Measurements from ENCODE around the gene RNF220. TPM values are rescaled to one million over a fixed set of nuclear protein-coding genes. Genes with fewer than 3 reads are reported as not detected.
"Not testable (repeated sequence)": the region's sequence is repeated elsewhere in the genome, so short reads cannot be mapped to it uniquely, and the experiment has no call there.

Gene RNF220
- polyA plus RNA-seq, 4 donors = 52.6 to 86.1 (median 74.9) TPM

DNA sequence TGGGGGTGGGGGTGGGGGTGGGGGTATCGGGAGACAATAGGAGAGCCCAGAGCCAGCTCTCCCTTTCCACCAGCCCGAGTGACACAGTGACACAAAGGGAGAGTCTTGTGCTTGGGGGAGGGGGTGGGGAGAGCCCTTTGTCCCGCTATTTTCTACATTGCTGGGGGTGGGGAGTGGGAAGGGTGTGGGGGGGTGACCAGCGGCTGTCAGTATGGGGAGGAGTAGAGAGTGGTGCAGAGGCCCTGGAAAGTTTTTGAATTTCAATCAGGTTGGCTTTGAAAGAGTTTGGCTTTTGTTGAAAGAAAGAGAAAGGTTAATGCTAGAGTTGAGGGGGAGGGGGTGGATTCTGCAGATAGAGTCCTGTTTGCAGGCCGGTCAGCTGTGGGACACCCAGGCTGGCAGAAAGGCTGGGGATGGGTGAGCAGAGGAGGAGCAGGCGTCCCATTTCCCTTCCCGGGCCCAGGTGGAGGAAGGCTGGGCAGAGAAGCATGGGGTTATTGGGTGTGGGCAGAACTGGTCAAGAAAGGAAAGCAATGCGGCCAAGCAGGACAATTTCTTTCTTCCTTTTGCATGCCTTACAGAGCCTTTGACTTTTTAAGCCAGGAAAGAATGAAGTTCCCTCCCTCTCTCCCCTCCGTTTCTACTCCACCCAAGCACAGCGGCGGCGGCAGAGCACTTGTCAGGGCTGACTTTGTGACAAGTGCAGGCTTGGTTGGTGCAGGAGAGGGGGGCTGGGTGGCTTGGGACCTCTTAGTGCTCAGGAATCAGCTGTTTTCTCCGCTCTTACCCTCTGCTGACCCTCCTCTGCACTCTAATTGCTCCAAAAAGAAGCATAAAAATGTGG lies 96.2 kb downstream of the RNF220 start:
- Histone ChIP-seq H3K4me1 (ENCODE audit: control insufficient read depth in 3 of 3, insufficient read depth in 2 of 3, low read depth in 1 of 3, low read length in 2 of 3) (peaks cover 0 to 4% (median 0%) of the 10 kb centered on the region in 3 donors), H3K27me3 (ENCODE audit: control insufficient read depth in 3 of 3, insufficient read depth in 3 of 3, low read length in 3 of 3) (peaks cover 0 to 17% (median 5%) of the 10 kb centered on the region in 3 donors), H3K9me3 (ENCODE audit: control insufficient read depth in 2 of 2, insufficient read depth in 1 of 2, low read depth in 1 of 2, low read length in 1 of 2) (no peaks in the 10 kb centered on the region), H3K36me3 (ENCODE audit: control insufficient read depth in 3 of 3, insufficient read depth in 2 of 3, low read depth in 1 of 3, low read length in 3 of 3) (no peaks in the 10 kb centered on the region), H3K27ac (ENCODE audit: low read depth in 1 of 3, low read length in 2 of 3) (no peak overlapping the region), H3K4me3 (ENCODE audit: low read depth in 1 of 3, low read length in 3 of 3) (no peak overlapping the region)
- DNase-seq = no peak
- WGBS, 3 donors = 54 to 61% (median 57%) methylated on average over 13 of the region's 13 CpGs
- FAIRE-seq = no peak

DNA sequence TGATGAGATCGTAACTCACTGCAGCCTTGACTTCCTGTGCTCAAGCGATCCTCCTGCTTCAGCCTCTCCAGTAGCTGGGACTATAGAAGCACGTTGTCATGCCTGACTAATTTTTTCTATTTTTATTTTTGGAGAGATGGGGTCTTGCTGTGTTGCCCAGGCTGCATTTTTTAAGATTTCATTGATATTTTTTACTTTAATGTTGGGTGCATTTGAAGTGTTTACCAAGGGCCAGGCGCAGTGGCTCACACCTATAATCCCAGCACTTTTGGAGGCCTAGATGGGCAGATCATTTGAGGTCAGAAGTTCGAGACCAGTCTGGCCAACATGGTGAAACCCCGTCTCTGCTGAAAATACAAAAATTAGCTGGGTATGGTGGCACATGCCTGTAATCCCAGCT lies 97.8 kb downstream of the RNF220 start:
- 89 to 95% (median 90%) methylated on average over 6 of the region's 6 CpGs for WGBS, 3 donors
- FAIRE-seq; H3K4me3 ChIP-seq (ENCODE audit: low read depth in 1 of 3, low read length in 3 of 3); DNase-seq; H3K36me3 ChIP-seq (ENCODE audit: control insufficient read depth in 3 of 3, insufficient read depth in 2 of 3, low read depth in 1 of 3, low read length in 3 of 3); H3K27ac ChIP-seq (ENCODE audit: low read depth in 1 of 3, low read length in 2 of 3); H3K9me3 ChIP-seq (ENCODE audit: control insufficient read depth in 2 of 2, insufficient read depth in 1 of 2, low read depth in 1 of 2, low read length in 1 of 2); H3K4me1 ChIP-seq (ENCODE audit: control insufficient read depth in 3 of 3, insufficient read depth in 2 of 3, low read depth in 1 of 3, low read length in 2 of 3): not testable (repeated sequence)
- H3K27me3 ChIP-seq (ENCODE audit: control insufficient read depth in 3 of 3, insufficient read depth in 3 of 3, low read length in 3 of 3) = peaks cover 0 to 26% (median 5%) of the 10 kb centered on the region in 3 donors

DNA sequence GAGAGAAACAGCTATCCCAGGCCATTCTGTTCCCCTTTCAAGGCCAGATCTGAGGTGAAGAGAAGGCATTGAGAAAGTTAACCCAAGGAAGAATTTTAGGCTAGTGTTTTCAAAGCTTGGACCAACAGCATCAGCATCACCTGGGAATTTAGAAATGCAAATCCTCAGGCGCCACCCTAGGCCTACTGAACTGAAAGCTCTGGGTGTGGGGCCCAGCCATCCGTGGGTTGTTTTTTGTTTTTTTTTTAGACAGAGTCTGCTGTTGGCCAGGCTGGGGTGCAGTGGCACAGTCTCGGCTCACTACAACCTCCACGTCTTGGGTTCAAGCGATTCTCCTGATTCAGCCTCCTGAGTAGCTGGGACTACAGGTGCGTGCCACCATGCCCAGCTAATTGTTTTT lies 98.6 kb downstream of the RNF220 start:
- DNase-seq (no peak), FAIRE-seq (no peak)
- no peak overlapping the region for H3K4me3 ChIP-seq (ENCODE audit: low read depth in 1 of 3, low read length in 3 of 3)
- H3K9me3 ChIP-seq (ENCODE audit: control insufficient read depth in 2 of 2, insufficient read depth in 1 of 2, low read depth in 1 of 2, low read length in 1 of 2) = no peaks in the 10 kb centered on the region
- H3K36me3 ChIP-seq (ENCODE audit: control insufficient read depth in 3 of 3, insufficient read depth in 2 of 3, low read depth in 1 of 3, low read length in 3 of 3) = no peaks in the 10 kb centered on the region
- H3K27ac ChIP-seq (ENCODE audit: low read depth in 1 of 3, low read length in 2 of 3) = no peak overlapping the region
- 81 to 90% (median 88%) methylated on average over 6 of the region's 6 CpGs for WGBS, 3 donors
- peaks cover 0 to 31% (median 5%) of the 10 kb centered on the region in 3 donors for H3K27me3 ChIP-seq (ENCODE audit: control insufficient read depth in 3 of 3, insufficient read depth in 3 of 3, low read length in 3 of 3)
- H3K4me1 ChIP-seq (ENCODE audit: control insufficient read depth in 3 of 3, insufficient read depth in 2 of 3, low read depth in 1 of 3, low read length in 2 of 3) = peaks cover 0 to 4% (median 0%) of the 10 kb centered on the region in 3 donors

DNA sequence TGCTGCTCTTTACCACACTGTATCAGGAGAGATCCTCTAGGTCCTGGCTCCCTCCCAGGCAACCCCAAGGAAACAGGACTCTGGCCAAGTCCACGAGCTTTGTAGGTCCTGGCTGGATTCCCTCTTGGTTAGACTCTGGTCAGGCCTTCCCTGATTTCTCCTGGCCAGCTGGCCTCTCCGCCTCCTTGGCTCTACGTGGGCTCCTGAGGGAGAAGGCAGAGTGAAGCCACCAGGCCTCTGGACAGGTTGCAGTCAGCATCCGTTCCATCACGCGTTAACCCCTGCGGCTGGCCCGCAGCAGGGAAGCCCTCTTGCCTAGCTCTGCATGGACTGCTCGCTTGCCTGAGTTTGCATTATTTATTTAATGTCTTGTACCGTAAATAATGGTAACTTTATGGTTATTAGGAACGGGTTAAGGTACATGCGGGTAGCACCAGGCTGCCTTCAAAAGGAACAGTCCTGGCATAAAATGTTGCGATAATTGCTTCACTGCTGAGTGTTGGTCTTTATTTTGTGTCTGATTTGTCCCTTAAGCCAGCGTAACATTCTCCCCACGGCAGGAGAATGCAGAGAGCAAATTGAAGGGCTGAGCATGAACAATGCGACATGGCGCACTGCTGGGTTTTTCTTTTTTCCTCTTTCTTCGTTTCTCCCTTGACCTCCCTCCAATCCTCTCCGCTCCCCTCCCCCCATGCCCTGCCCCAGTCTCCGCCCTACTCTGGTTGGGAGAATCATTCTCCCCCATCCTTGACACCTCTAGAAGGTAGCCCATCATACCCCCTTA lies 100.3 kb downstream of the RNF220 start:
- Histone ChIP-seq H3K9me3 (ENCODE audit: control insufficient read depth in 2 of 2, insufficient read depth in 1 of 2, low read depth in 1 of 2, low read length in 1 of 2) (no peaks in the 10 kb centered on the region), H3K4me3 (ENCODE audit: low read depth in 1 of 3, low read length in 3 of 3) (no peak overlapping the region), H3K36me3 (ENCODE audit: control insufficient read depth in 3 of 3, insufficient read depth in 2 of 3, low read depth in 1 of 3, low read length in 3 of 3) (no peaks in the 10 kb centered on the region), H3K27me3 (ENCODE audit: control insufficient read depth in 3 of 3, insufficient read depth in 3 of 3, low read length in 3 of 3) (peaks cover 0 to 32% (median 2%) of the 10 kb centered on the region in 3 donors), H3K4me1 (ENCODE audit: control insufficient read depth in 3 of 3, insufficient read depth in 2 of 3, low read depth in 1 of 3, low read length in 2 of 3) (peaks cover 0 to 4% (median 0%) of the 10 kb centered on the region in 3 donors), H3K27ac (ENCODE audit: low read depth in 1 of 3, low read length in 2 of 3) (no peak overlapping the region)
- FAIRE-seq = no peak
- no peak for DNase-seq
- WGBS, 3 donors = 73 to 80% (median 79%) methylated on average over 20 of the region's 20 CpGs

DNA sequence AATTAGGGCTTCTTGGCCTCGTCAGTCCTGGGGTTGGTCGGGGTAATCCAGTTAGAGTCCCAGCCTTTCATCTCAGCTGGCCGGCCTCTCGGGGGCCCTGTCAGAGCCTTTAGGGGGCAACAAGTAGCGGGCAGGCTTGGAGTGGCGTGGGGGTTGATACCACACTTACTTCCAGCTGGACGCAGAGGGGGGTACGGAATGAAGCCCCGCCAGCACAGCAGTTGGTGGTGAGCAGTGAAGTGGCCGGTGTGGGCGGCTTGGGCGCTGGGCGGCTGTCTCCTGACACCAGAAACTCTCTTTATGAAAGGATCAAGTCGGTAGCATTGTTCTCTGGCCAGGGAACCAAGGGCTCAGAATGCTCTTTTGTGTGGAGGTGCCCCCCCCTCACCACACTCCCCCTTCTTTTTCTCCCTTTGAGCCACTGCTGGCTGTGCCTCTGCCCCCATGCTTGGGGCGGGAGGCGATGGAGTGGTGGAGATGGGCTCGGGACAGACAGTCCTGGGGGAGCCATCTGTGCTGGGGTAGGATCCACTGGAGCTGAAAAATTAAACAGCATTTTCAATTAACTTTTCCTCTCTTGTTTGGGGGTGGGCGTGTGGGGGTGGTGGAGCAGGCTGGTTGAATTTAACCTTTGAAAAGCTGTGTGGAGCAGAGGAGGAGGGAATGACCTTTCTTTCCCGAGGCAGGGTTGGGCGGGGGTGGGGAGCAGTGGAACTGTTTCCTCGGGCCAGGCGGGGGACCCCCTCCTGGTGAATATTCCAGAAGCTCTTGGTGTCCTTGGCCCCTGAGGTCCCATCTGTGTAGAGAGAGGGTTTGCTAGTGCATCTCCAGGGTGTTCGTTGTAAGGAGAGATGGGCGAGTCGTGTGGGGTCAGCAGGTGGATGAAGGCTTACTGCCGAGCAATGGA lies 102.7 kb downstream of the RNF220 start:
- Histone ChIP-seq H3K27ac (ENCODE audit: low read depth in 1 of 3, low read length in 2 of 3) (no peak overlapping the region), H3K27me3 (ENCODE audit: control insufficient read depth in 3 of 3, insufficient read depth in 3 of 3, low read length in 3 of 3) (peaks cover 0 to 38% (median 2%) of the 10 kb centered on the region in 3 donors)
- 66 to 70% (median 67%) methylated on average over 24 to 26 of the region's 26 CpGs for WGBS, 3 donors

DNA sequence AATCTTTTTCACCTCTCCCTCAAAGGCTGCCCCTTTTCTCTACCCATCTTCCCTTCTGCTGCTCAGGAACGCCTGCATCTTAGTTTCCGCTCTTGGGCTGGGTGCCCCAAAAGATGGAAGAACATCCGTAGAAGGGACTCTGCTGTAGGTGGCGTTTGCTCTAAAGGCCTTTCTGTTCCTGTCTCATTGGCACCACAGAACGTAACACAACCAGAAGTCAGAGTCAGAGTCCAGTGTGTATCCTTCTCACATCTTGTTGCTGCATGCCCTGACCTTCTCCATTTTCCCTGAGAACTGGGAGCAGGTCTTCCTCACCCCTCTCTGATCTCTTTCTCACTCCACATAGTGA lies 103.3 kb downstream of the RNF220 start:
- Histone ChIP-seq H3K4me1 (ENCODE audit: control insufficient read depth in 3 of 3, insufficient read depth in 2 of 3, low read depth in 1 of 3, low read length in 2 of 3) (no peaks in the 10 kb centered on the region), H3K9me3 (ENCODE audit: control insufficient read depth in 2 of 2, insufficient read depth in 1 of 2, low read depth in 1 of 2, low read length in 1 of 2) (no peaks in the 10 kb centered on the region), H3K4me3 (ENCODE audit: low read depth in 1 of 3, low read length in 3 of 3) (no peak overlapping the region), H3K27ac (ENCODE audit: low read depth in 1 of 3, low read length in 2 of 3) (no peak overlapping the region), H3K36me3 (ENCODE audit: control insufficient read depth in 3 of 3, insufficient read depth in 2 of 3, low read depth in 1 of 3, low read length in 3 of 3) (no peaks in the 10 kb centered on the region), H3K27me3 (ENCODE audit: control insufficient read depth in 3 of 3, insufficient read depth in 3 of 3, low read length in 3 of 3) (peaks cover 0 to 38% (median 2%) of the 10 kb centered on the region in 3 donors)
- DNase-seq (no peak), FAIRE-seq (no peak)
- 72 to 91% (median 83%) methylated on average over 5 of the region's 5 CpGs for WGBS, 3 donors

More for the DNA sequence above, 102.7 kb downstream of the RNF220 start:
- Histone ChIP-seq H3K4me3 (ENCODE audit: low read depth in 1 of 3, low read length in 3 of 3) (no peak overlapping the region), H3K9me3 (ENCODE audit: control insufficient read depth in 2 of 2, insufficient read depth in 1 of 2, low read depth in 1 of 2, low read length in 1 of 2) (no peaks in the 10 kb centered on the region), H3K4me1 (ENCODE audit: control insufficient read depth in 3 of 3, insufficient read depth in 2 of 3, low read depth in 1 of 3, low read length in 2 of 3) (no peaks in the 10 kb centered on the region), H3K36me3 (ENCODE audit: control insufficient read depth in 3 of 3, insufficient read depth in 2 of 3, low read depth in 1 of 3, low read length in 3 of 3) (no peaks in the 10 kb centered on the region)
- DNase-seq = no peak
- FAIRE-seq = no peak

DNA sequence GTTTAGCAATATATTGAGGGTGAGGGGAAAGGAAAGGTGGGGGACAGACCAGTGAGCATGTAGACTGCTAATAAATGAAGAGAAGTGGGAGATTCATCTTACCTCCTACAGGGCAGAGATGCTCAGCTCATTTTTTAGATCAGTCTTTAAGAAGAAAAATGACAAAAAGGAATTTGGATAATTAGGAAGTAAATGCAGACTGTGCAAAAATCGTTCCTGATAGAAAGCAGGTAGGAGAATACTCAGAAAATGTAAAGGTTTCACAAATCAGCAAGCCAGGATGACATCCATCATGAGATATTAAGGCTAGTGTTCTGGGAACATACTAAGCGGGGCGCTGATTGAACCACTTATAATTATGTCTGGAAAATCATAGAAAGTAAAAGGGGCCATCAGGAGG lies 106.3 kb downstream of the RNF220 start:
- no peak overlapping the region for H3K4me3 ChIP-seq (ENCODE audit: low read depth in 1 of 3, low read length in 3 of 3)
- no peaks in the 10 kb centered on the region for H3K9me3 ChIP-seq (ENCODE audit: control insufficient read depth in 2 of 2, insufficient read depth in 1 of 2, low read depth in 1 of 2, low read length in 1 of 2)
- FAIRE-seq (no peak), DNase-seq (no peak)
- H3K27me3 ChIP-seq (ENCODE audit: control insufficient read depth in 3 of 3, insufficient read depth in 3 of 3, low read length in 3 of 3) = peaks cover 0 to 33% (median 4%) of the 10 kb centered on the region in 3 donors
- H3K36me3 ChIP-seq (ENCODE audit: control insufficient read depth in 3 of 3, insufficient read depth in 2 of 3, low read depth in 1 of 3, low read length in 3 of 3) = no peaks in the 10 kb centered on the region
- H3K27ac ChIP-seq (ENCODE audit: low read depth in 1 of 3, low read length in 2 of 3) = no peak overlapping the region
- H3K4me1 ChIP-seq (ENCODE audit: control insufficient read depth in 3 of 3, insufficient read depth in 2 of 3, low read depth in 1 of 3, low read length in 2 of 3) = no peaks in the 10 kb centered on the region
- 65 to 79% (median 70%) methylated on average over 3 of the region's 3 CpGs for WGBS, 3 donors

DNA sequence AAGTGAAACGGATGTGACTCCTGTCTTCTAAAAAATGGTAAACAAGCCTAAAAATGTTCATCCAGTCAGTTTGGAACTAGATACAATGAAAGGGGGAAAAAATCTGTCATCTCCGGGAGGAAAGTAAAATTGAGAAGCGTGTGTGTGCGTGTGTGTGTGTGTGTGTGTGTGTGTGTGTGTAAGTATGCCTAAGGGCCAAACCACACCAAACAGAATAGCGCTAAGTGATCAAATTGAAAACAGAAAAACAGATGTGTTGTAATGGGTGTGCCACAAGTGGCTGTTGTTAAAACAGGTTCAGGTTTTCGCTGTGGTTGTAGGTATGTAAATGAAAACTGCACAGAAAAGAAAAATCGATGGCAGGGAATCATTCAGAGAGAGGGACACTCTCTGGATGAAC lies 106.7 kb downstream of the RNF220 start:
- Histone ChIP-seq H3K4me3 (ENCODE audit: low read depth in 1 of 3, low read length in 3 of 3) (no peak overlapping the region), H3K27me3 (ENCODE audit: control insufficient read depth in 3 of 3, insufficient read depth in 3 of 3, low read length in 3 of 3) (peaks cover 0 to 30% (median 5%) of the 10 kb centered on the region in 3 donors), H3K27ac (ENCODE audit: low read depth in 1 of 3, low read length in 2 of 3) (no peak overlapping the region), H3K9me3 (ENCODE audit: control insufficient read depth in 2 of 2, insufficient read depth in 1 of 2, low read depth in 1 of 2, low read length in 1 of 2) (no peaks in the 10 kb centered on the region), H3K4me1 (ENCODE audit: control insufficient read depth in 3 of 3, insufficient read depth in 2 of 3, low read depth in 1 of 3, low read length in 2 of 3) (no peaks in the 10 kb centered on the region), H3K36me3 (ENCODE audit: control insufficient read depth in 3 of 3, insufficient read depth in 2 of 3, low read depth in 1 of 3, low read length in 3 of 3) (no peaks in the 10 kb centered on the region)
- FAIRE-seq (no peak), DNase-seq (no peak)
- 47 to 64% (median 60%) methylated on average over 7 of the region's 7 CpGs for WGBS, 3 donors
